ENCODE data around the gene IGFBPL1.
"Not testable (repeated sequence)": the region's sequence is repeated elsewhere in the genome, so short reads cannot be mapped to it uniquely, and the experiment has no call there.

IGFBPL1 gene

DNA sequence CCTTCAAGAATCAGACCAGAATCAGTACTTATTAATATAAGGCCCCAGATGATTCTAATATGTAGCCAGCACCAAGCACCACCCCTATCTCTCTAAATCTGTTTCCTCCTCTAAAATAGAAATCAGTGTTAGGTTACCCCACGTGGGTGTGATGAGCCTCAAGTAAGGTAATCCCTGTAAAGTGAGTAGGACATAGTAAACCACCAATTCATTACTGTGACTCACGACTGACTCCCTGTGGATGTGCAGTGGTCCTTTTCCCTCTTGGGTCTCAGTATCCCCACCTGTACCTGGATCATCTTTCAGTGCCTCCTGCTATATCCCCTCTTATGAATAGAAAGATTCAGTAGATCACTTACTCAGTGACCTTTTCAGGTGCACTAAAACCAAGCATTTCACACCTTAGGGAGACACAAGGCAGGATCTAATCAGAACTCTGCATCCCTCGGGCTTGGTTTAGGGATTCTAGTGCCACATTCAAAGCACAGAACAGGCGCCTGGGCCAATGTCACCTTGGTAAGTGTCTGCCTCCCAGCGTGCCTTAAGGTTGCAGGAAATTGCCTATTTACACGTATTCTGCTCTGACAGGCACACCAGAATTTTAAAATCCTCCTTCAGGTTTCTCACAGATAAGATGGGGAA is 43.9 kb downstream of the IGFBPL1 start:
- DNase-seq (ENCODE audit: low spot score): no peak

DNA sequence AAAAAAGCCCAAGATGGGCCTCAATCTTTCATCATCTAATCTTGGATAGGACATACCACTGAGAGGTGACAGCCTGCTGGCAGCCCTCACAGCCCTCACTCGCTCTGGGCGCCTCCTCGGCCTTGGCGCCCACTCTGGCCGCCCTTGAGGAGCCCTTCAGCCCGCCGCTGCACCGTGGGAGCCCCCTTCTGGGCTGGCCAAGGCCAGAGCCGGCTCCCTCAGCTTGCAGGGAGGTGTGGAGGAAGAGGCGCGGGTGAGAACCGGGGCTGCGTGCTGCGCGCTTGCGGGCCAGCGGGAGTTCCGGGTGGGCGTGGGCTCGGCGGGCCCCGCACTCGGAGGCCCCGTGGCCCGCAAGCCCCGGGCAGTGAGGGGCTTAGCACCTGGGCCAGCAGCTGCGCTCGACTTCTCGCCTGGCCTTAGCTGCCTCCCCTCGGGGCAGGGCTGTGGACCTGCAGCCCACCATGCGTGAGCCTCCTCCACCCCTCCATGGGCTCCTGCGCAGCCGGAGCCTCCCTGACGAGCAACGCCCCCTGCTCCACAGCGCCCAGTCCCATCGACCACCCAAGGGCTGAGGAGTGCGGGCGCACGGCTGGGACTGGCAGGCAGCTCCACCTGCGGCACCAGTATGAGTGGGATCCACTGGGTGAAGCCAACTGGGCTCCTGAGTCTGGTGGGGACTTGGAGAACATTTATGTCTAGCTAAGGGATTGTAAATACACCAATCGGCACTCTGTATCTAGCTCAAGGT is 46.7 kb downstream of the IGFBPL1 start:
- DNase-seq (ENCODE audit: low spot score): not testable (repeated sequence)

DNA sequence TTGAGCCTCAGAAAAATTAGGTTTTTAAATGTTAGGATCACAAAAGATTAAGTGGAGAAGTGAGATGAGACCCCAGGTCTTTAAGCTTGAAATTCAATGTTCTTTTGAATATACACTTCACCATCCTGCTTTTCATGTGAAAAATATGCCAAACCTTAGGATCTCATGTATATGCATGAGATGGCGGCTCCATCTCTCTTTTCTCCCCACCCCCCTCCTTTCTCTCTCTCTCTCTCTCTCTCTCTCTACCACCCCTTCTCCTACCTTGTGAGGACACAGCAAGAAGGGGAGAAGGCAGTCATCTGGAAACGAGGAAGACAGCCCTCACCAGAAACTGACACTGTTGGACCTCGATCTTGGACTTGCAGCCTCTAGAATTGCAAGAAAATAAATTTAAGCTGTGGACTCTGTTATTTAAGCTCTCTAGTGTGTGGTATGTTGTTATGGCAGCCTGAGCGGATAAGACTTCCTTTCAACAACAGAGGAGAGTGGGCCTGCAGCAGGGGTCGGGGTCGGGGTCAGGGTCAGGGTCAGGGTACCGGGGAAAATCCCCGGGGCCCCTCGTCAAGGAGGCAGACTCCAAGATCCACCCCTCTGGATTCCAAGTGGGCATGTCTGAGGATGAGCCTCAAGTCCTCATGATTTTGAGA is 48.1 kb downstream of the IGFBPL1 start:
- DNase-seq (ENCODE audit: low spot score): no peak

DNA sequence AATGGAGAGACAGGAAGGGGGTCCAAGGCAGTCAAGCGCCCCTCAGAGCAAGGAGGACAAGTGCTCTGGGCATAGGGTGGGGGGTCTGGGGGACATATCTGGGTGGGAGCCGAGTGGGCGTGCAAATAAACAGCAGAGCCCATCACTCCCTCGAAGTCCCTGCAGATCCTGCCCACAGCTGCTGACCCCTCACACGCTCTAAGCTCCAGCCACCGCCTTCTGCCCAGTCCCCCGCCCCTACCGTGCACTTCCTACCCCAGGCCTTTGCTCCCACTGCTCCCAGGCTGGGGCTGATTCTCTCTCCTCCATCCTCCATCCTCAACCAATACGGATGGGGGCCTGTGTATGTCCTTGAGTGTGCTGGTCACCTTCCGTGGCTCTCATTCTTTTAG is 48.7 kb downstream of the IGFBPL1 start:
- DNase-seq (ENCODE audit: low spot score): no peak

DNA sequence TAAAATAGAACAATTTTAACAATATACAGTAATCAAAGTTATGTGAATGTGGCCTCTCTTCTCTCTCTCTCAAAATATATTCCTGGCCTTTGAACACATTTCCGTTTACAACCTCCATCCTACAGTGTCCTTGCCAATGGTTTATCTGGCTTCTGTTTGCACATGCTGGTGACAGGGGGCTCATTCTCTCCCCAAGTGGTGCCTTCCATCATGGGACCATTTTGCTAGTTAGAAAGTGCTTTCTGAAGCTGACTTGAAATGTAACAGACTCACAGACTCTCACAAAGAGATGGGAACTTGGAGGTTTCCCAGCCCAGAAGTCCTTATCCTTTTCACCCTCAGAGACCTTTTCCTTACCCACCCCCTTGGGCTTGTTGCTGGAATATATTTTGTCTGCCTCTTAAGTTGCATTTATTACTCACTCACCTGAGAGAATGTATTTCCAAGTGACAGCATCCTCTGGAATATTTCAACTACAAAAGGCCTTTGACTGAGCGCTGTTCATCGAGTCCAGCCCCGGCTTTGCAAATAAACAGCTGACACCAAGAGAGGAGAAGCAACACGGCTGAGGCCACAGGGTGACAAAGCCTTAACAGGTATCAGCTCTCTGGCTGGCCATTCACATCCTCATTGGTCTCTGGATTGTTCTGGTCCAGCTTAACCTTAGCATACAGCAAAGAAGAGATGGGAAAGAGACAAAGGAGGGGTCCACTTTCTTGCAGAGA is 49.2 kb downstream of the IGFBPL1 start:
- DNase-seq (ENCODE audit: low spot score): no peak

DNA sequence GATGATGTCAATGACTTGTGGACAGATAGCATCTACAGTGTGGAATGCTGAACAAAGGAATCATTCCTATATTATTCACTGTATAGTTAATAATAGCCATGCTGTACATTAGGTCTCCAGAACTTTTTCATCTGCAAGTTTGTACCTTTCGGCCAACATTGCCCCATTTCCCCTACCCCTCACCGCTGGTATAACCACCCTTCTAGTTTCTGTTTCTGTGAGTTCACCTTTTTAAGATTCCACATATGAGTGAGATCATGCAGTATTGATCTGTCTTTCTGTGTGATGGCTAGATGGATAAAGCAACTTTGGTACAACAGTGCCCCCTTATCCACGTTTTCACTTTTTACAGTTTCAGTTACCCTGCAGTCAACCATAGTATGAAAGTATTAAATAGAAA is 50.6 kb downstream of the IGFBPL1 start:
- no peak for DNase-seq (ENCODE audit: low spot score)

DNA sequence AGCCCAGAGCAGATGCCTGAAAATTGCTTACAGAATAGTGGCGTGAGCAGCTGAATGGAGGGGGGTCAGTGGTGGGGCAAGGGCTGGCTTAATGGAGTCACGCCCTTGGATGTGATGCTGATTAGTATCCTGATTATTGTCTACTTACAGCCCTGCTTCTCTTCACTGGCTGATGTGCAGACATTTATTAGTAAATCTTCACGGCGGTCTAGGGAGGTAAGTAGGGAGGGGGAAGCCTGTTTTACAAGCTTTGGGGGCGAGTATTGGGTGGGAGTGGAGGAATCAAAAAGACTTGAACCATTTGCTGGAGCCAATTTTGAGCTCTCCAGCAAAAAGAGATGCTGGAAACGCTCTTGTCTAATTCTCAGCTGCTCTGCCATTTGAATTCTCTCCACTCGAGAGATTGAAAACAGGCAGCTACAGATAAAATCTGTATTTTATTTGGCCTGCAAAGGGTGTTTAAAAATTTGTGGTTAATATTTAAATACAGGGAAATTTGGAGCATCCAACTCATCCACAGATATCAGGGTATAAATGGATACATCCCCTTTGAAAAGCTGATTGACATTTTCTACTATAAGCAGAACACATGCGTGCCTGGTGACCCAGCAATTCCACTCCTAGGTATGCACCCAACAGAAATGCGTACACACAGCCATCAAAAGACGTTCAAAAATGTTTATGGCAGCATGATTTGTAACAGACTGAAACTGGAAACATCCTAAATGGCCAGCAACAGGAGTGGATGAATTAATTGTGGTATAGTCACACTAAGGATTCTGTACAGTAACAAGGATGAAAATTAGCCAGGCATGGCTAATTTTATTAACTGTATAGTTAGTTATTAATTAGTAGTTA is 51.3 kb downstream of the IGFBPL1 start:
- no peak for DNase-seq (ENCODE audit: low spot score)

DNA sequence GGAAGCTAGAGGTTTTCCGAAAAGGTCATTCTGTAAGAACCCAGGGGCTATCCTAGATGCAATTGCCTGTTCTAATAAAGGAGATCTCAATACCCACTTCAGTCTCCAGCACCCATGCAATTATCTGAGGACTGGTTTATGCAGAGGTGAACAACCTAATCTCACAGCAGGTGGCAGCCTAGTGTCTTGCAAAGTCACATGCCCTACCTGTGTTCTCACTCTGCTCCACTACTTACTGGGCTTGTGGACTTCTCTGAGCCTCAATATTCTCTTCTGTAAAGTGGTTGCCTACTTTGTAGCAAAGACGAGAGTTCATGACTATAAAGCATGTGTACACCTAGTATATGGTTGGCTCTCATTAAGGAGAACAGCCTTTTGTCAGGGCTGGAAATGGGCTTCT is 52.8 kb downstream of the IGFBPL1 start:
- DNase-seq (ENCODE audit: low spot score): peak; percentile 10

DNA sequence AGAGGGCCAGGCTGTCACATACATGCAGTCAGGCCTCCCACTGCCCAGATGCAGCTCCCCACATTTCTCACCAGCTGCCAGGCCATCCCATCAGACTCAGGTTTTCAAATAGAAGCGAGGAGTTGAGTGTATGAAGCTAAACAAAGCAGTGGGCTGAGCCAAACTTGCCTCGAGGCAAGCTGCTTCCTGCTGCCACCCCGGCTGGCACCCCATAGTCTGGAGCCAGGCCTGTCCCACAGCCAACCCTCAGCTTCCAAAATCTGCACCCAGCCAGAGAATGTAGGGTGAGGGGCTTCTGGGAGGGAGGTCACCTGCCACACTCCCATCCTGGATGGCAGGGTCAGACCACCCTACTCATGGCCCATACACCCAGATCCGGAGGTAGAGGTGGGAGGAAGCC is 54.1 kb downstream of the IGFBPL1 start:
- DNase-seq (ENCODE audit: low spot score): no peak

DNA sequence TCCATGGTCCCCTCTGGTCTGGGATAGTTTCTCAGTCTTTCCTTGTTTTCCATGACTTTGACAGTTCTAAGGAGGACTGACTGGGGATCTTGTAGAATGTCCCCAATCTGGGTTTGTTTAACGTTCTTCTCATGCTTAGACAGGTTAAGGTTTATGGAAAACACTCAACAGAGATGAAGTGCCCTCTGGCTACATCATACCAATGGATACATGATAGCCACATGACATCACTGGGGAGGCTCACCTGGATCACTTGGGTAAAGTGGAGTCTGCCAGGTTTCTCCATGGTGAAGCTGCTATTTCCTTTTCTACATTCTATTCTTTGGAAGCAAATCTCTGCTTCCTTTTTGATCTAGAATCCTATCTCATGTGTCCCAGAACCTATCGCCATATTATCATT is 55.5 kb downstream of the IGFBPL1 start:
- DNase-seq (ENCODE audit: low spot score): no peak

DNA sequence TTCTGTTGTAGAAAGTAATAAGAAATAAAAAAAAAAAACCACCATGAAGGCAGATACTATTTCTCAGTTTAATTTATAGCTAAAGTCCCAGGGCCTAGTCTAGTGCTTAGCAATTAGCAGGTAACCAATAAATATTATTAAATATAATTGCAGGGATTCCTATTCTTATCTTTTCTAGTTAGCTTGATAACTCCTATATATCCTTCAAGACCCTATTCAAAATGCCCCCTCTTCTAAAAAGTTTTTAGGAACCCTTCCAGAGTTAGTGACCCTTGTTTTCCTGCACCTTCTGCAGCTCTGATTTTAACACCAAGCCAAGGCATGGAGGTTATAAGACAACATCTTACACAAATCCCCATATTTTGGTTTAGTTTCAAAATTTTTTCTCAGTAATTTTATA is 56.4 kb downstream of the IGFBPL1 start:
- DNase-seq (ENCODE audit: low spot score): no peak

DNA sequence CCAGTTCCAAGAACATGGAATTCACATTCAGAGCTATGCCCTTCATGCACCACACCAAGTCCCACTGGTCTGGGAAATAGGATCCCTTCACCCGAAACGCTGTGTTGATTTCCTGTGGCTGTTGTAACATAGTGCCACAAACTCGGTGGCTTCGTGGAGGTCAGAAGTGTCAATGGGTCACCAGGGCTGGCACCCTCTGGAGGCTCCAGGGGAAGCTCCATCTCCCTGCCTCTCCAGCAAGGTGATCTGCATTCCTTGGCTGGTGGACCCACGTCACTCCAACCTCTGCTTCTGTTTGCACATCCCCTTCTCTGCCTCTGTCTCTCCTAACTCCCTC is 60.7 kb downstream of the IGFBPL1 start:
- no peak for DNase-seq (ENCODE audit: low spot score)

DNA sequence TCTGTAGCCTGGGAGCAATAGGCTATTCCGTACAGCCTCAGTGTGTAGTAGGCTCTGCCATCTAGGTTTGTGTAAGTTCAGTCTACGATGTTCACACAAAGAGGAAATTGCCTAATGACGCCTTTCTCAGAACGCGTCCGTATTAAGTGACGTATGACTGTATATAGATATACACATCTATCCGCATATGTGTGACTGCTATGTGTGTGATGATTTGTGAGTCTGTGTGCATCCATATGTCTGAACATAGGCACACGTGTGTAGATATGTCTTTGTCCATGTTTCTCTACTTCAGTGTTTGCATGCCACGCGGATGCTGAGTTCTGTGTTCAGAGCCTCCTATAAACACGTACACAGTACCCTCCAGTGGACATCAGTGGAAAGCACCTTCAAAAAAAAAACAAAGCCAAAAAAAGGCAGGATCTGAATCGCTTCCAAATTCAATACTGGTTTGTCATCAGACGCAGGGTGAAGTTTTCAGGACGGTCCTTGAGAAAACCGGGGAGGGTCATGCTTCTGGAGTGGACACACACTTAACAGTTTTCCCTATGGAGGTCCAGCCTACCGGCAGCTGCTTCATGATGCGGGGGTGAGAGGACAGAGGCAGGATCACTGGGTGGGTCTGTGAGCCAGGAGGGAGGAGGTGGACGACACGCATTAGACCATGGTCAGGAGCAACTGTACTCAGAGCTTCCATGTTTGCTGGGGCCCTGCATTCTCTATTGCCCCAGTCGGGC is 61.2 kb downstream of the IGFBPL1 start:
- DNase-seq (ENCODE audit: low spot score): peak; percentile 11

DNA sequence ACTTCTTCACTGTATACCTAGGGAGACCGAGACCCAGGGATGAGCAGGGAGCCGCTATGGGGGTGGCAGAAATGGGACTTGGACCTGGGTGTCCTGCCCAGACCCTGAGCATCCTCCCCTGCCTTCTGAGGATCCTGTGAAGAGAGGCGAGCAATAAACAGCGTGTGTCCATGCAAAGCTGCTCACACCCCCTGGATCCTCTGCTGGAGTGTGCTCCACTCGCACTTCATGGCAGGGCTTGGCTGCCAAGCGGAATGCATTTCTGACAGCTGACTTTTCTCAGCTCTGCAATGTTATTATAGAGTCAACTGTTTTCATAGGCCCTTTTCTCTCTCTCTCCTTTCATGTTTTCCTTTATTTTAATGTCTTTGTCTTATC is 62.8 kb downstream of the IGFBPL1 start:
- DNase-seq (ENCODE audit: low spot score): no peak

DNA sequence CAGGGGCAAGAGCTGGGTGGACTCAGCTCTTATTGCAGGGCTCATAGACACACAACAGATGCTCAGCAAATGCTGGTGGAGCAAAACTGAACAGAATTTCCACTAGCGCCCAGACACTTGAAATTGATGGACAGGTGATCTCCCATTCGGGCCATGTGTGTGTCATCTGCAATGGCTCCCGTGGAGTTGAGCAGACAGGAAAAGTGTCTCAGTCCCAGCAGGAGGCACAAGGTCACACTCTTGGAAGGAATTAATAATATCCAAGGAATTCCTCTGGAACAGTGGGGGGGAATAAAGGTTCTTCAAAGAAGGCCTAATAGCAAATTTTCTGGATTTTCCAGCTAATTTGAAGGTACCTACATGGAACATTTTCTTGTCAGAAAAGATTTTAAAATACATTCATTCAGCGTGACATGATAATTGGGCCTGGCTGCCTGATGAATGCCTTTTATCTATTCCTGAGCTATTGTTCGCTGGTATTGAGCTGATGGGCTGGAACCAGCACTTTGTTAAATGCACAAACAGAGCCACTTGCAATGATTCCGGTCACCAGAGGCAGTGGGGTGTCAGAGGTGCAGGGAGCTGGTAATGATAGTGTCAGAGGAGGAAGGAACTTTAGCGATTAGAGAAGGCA is 63.3 kb downstream of the IGFBPL1 start:
- no peak for DNase-seq (ENCODE audit: low spot score)

DNA sequence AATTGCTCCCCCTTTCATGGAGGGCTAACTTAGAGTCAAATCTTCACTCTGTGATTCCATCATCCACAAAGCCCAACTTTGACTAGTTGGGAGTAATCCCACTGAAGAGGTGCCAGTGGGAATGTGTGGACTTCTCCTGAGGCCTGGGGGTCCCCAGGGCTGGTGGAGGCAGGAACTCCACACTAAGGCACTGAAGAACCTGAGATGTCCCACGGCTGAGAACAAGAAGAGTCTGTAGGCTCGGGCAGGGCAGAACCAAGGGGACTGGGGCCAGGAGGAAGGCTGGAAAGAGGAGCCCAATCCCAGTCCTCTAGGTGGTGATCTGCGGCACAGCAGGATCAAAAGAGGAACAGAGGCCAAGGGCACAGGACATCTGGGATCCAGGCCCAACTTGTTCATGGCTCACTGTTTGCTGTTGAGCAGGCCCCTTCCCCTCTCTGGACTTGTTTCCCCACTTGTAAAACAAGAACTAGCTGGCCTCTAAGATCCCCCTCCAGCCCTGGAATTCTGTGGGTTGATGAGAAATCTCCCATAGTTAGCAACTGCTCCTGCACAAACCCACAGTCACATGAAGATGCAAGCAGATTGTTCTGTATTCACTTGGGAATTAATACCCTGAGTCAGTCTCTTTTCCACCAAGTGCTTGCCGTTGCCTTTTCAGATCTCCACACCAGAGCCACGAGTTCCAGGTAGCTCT is 64.4 kb downstream of the IGFBPL1 start:
- no peak for DNase-seq (ENCODE audit: low spot score)

DNA sequence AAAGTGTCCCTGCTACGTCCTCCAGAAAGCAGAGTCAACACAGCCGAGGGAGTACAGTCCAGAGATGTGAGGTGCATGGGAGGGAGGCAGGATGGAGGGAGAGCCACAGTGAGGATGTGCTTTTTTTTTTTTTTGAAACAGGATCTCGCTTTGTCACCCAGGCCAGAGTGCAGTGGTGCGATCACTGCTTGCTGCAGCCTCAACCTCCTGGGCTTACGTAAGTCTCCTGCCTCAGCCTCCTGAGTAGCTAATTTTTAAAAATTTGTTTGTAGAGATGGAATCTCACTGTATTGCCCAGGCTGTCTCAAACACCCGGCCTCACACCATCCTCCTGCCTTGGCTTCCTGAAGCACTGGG is 65.0 kb downstream of the IGFBPL1 start:
- DNase-seq (ENCODE audit: low spot score): no peak

DNA sequence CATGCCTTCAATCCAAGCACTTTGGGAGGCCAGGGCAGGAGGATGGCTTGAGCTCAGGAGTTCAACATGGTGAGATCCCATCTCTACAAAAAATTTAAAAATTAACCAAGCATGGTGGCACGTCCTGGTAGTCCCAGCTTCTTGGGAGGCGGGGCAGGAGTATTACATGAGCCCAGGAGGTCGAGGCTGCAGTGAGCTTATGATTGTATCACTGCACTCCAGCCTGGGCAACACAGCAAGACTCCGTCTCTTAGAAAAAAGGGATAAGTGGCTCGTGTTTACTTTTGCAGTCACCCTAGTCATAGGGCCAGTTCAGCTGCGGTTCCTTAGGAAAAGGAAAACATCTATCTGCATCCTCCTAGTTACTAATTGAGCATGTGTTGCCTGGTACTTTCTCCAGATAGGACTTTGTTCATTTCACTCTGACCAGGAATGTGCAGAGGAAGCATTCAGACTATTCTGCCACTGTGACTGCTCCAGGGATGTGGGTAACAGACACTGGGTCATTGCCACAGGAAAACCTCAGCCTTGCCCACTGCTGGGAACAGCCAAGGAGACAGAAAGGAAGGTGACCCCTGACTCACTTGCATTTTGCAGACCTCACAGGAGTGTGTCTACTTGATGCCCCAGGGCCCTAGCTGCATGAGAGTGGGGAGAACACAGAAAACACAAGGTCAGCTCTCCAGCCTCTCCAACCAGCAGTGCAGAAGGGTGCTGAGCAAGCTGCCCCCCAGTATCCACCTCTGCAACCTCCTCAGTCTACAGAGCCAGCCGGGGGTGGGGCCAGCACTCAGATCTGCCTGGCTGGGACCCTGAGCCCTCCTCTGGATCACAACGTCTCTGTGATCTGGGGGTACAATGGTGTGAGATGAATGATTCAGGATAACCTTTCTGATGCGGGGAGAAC is 65.6 kb downstream of the IGFBPL1 start:
- DNase-seq (ENCODE audit: low spot score): no peak
